HG03439 (cell line): ENCODE measurements around the gene FBXL7.

ENCODE experiments used
- ATAC-seq: cut with Tn5 transposase; IDR thresholded peaks from one replicate; pipeline ENCODE4 v1.9.1; 2021; ENCODE audit warnings: mild to moderate bottlenecking, moderate library complexity; ENCODE audit not compliant: unreplicated experiment

FBXL7 gene

DNA sequence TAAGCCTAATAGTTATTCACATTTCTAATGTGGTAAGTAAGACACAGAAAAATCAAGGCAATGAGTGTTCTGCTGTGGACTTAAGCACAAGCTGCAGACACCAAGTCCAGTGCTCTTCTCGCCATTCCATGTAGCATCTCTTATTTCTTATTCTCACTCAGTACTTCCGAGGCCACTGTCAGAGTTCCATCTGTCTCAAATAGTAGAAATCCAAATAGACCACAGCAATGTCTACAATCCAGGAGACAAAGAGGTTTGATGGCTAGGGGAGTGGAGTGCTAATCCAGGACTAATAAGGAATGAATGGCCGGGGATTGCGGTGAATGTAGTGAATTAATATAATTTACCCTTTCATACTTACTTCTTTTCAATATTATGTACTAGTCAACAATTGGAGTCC lies 147.3 kb downstream of the FBXL7 start:
- ATAC-seq = no peak

DNA sequence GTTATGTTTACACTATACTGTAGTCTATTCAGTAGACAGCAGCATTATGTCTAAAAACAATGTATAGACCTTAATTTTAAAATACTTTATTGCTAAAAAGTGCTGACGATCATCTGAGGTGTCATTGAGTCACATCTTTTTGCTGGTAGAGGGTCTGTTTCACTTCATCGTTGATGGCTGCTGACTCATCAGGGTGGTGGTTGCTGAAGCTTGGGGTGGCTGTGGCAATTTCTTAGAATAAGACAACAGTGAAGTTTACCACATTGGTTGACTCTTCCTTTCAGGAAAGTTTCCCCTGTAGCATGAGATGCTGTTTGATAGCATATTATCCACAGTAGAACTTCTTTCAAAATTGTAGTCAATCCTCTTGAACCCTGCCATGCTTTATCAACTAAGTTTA lies 150.3 kb downstream of the FBXL7 start:
- no peak for ATAC-seq

DNA sequence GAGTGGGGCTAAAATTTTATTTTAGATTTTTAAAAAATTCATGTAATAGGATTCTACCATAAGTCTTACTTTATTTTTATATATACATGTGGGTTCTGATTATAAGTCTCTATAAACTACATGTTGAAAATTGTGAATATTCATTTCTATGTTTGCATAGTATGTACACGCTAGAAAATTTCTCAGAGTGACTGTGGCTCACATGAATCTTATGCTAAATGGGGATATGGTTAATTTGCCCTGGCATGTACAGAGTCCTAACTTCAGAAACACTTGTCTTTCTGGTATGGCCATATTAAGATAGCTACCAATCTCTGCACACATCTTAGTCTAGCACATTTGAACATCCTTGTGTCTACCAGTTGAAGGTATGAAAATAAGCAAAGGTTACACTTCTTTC lies 154.8 kb downstream of the FBXL7 start:
- no peak for ATAC-seq

DNA sequence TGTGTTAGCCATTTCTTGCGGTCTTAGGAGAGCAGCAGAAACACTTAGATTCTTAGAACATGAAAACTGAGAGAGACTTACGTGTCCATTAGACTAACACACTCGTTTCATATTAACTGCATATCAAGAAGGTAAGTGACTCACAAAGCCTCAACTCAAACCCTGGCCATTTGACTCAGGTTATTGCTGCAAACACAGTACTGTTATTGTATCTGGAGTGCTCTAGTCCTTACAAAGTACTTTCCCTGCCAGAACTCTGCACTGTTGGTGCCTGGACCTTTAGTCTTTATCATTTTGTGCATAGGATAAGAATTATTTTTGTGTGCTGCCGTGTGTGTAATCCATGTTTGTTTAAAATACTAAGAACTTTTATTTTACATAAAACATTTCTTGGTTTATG lies 155.7 kb downstream of the FBXL7 start:
- no peak for ATAC-seq

DNA sequence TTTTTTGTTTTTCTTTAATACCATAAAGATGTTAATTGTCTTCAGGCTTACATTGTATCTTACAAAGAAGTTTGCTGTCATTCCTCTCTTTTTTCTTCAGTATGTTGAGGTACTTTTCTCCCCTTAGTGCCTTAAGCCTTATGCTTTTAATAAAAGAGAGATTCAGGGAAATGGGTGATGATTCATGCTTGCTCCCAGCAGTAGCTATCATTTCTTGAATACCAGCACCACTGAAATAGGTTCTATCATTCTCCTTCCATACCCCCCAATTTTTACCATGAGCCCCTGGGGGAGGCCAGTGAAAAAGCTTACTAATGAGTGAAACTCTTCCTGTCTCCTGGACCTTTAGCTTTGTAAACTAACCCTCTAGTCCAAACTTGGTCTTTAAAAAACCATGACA lies 165.0 kb downstream of the FBXL7 start:
- no peak for ATAC-seq

DNA sequence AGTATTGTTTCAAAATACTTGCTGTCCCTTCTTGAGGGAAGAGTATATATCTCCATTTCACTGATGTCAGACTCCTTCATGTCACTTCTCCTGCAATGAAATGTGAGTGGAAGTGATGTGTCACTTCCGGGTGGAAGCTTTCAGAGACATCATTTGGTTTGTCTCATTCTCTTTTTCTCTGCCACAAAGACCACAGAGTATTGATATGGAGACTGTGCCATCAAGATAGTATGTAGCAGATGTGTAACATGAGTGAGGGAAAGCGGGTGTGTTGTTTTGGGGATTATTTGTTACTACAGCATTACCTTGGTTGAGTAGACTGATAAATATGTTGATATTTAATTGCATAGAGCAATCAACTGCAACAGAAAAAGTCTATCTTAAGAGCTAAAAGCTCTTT lies 169.8 kb downstream of the FBXL7 start:
- ATAC-seq = no peak

DNA sequence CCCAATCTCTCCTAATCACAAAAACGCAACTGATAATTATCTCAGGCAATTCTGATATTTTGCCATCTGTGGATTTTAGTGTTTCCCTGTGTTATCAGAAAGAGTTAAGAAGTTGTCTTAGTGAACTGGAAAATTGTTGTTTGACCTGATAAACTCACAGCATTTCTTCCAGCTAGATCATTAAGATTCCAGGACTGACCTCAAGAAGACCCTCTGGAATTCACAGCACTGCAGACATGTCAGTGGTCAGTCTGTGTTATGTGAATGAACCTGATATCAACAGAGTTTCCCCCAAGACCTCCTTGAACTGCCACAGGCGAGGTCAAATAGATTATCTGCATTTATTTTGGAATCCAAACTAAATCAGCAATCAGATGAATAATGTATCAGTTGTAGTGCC lies 174.7 kb downstream of the FBXL7 start:
- ATAC-seq = no peak

DNA sequence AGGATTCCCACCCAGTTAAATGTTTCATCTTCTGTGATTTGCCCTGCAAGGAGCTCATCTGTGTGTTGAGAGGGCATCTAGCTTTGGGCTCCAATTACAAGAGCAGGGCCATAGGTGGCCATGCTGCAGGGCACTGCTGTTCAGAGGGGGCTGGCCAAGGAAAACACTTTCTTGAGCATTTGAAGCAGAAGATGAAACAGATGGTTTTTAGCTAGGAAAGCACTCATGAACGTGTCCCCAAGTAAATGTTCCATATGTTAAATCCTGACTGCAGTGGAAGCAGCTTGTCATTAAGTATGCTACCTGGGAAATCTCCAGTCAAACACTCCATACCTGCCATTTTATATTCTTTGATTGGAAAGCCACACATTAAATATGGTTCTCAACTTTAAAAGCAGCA lies 176.6 kb downstream of the FBXL7 start:
- no peak for ATAC-seq

DNA sequence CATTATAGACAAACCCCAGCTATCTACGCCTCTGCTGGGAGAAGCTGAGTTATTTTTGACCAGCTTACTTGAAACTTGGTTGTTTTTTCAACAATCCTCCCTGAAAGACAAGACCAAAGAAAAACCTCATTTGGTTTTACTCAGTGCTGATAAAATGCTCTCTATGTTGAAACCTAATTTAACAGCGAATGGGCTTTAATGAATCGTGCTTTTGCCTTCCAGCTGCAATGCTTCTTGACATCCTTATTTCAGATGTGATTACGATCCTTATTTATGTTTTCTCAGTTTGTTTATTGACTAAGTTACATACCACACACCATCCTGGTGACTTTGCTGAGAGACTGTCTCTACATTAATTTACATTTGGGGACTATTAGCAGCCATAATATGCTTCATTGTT lies 179.2 kb downstream of the FBXL7 start:
- ATAC-seq = no peak

DNA sequence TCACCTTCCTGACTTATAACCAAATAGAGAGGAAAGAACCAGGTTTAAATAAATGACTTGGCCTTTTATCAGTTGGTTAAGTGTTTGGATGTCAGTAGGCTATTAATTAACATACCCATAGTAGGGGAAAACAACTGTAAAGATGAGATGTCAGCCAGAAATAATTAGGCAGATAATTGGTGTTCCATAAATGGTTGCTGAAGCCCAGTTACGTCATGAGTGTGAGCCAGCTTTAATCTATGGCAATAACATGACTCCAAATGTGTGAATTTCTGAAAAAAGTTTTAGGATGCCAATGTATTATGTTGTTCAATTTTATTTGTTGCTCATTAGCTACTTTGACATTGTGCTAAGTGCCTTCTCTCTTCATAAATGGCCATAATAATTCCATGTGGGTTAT lies 180.5 kb downstream of the FBXL7 start:
- ATAC-seq = no peak

DNA sequence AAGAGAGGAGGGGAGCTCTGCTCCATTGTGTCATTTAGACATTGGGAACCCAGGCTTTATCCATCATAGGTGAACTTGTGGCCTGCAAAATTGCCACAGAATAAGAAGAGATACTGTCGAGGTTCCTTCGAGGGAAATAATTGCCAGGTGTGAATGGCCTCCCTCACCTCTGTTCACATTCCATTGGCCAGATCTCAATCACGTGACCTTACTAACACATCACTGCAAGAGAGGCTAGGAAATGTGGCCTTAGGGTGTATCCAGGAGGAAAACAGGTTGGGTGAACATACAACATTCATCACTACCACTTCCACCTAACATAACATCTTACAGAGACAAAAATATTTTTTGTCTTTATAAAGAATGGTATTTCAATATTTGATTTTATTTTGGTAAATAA lies 182.1 kb downstream of the FBXL7 start:
- ATAC-seq = no peak

DNA sequence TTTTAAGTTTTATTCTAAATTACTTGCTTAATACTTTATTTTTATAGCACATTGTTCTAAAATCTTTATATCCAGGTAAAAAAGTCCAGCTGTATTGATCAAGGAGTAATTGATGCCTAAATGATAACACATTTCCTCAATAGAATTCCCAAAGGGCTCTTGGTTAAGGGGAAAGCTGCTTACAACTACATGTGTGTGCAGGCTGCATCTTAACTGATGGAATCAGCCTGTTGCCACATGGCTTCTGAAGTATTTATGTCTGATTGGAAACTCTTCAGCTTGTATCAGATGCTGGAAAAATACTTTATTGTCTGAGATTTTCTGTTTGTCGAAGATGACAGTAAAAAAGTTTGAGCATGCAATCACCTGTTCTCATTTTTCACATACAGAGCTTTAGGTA lies 182.6 kb downstream of the FBXL7 start:
- no peak for ATAC-seq

DNA sequence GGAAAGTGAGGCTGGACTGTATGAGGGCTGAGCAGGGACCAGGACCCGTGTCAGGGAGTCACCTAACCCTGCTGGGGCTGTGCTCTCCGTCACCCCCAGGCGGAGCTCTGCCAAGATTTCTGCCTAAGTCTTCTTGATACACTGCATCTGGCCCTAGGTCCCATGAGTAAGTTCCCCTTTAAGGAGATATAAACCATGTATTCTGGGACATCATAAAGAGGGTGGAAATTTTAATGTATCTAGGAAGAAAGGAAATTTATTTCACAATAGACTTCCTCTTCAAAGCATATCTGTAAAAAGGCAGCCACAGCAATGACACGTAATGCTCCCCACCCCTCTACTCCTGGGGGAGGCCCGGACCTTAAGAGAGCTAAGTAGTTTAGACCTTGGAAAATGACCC lies 183.4 kb downstream of the FBXL7 start:
- ATAC-seq = peak; percentile 51

DNA sequence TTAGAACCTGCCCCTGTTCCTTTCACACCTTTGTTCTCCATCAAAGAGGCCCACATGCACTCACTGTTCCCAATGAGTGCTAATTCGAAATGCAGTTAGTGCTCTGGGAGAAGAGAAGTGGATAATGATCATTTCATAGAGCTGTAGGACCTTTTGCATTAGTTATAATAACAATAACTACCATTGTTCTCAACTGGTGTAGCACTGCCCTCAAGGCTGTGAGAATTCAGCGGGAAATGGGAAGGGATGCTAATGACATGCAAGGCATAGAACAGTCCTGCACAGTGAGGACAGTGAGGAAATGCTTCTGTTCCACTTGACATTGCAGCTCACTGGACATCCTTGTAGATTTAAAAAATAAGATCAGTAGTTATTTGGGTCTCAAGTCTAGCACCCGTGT lies 187.4 kb downstream of the FBXL7 start:
- ATAC-seq = no peak

DNA sequence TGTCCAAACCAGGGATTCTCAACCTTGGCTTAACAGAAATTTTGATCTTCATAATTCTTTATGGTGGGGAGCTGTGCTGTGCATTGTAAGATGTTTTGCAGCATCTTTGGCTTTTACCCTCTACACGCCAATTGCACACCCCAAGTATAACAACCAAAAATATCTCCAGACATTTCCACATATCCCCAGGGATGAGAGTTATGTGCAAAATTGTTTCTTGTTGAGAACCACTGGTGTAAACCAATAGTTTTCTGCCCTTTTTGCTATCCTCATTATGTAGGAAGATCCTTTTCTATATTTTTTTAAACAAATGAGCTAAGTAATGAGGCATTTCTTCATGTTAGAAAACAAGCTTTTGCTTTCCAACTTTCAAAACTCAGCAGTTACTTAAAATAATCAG lies 189.9 kb downstream of the FBXL7 start:
- ATAC-seq = no peak

DNA sequence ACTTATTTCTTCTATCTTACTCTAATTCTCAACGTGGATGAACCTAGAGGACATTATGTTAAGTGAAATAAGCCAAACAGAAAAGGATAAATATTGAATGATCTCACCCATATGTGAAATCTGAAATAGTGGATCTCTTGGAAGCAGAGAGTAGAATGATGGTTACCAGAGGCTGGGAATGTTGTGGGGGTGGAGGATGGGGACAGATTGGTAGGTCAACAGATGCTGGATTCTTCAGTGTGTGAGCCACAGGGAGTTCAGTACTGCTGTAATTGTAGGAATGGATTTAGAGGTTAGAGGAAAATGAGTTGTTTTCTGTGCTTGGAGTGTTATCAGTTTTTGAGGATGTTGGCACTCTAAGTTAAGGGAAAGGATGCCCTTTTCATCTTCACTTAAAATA lies 190.6 kb downstream of the FBXL7 start:
- ATAC-seq = no peak

DNA sequence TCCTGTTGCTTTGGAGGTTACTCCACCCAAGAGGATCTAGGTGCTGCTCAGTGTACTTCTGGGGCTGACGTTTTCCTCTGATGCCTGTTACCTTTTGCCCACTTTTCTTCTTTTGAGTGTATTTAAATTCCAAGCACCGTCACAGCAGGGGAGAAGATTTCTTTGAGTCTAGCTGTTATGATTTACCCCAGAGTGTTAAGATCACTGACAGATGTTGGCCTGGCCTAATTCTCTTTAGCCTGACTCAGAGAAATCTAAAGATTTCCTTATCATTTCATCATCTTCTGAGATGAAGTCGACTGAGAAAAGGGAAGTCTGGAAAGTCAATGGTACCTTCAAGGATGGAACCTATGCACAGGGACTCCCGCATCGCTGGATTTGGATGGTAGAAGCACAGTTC lies 191.5 kb downstream of the FBXL7 start:
- ATAC-seq = no peak

DNA sequence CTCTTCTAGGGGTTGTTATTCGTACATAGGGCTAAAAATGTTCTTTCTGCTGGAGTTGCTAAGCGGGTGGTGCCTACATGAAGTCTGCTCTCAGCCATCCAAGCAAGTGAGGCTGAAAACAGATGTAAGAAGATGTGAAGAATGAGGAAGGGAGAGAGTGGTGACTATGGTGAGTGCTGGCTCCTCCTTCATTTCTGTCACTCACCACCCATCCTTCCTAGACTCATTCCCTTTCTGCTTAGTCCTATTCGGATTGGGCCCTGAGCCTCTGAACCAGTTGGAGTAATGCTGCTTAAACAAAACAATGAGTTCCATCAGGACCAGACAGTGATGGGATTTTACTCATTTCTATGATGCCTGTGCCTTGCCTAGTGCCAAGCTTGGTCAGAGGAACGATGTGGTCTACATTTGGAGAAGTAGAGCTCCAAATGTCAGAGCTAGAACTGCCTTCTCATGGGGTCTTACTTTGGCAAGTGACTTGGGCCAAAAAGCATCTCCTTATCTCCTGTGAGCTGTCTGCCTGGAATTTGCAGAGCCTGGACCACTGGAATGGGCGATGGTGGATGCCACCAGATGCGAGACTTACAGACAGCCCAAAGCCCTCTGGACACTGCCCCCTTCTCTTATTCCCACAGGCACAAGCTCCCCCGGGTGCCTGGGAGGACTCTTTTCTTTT lies 192.9 kb downstream of the FBXL7 start:
- ATAC-seq = no peak

DNA sequence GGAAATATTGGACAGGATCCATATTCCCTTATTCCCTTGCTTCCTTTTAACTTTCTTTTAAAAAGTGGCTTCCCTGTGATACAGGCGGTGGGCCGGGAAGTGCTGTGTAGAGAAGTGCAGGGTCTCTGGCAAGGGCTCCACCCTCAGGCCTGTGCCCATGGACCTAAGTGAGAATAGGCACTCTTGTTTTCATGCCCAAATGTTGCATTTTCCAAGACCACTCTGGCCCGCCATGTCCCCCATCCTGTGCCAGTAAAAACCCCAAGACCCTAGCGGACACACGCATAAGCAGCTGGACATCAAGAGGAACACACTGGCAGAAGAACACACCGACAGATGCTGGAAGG lies 193.4 kb downstream of the FBXL7 start:
- ATAC-seq = no peak

DNA sequence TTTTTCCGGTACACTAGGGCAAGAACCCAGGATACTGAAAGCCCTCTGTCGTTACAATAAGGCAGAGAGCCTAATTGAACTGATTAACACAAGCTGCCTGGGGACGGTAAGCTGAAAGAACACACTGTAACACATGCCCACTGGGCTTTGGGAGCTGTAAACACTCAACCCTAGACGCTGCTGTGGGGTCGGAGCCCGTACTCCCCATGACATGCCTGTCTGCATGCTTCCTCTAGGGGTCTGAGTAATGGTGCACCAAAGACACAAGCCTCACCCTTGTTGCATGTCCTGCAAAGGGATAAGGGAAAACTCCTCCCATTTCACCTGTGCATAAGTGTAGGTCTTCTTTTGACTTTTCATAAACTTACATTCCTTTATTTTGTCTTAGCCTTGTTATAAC lies 194.0 kb downstream of the FBXL7 start:
- ATAC-seq = no peak

DNA sequence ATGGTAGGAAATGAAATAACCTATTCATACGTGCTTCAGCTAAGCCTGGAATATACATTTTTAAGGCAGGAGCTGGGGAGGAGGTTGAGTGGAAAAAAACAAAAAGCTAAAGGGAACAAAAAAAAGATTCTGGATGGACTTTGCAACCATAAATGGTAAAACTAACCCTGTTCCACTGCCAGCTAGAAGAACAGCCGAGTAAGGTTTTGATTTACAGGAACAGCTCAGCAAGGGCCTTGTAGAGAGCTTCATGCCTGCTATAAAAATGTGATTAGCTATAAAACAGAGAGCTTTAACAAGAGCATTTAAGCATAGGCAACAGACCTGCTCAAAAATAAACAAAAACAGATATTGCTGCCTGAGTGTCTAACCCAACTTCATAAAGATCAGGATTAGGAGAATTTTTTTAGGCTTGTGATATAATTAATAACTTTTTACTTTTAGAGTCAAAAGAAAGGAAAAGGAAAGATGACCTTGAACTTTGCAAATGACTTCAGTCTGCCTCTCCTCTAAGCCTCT lies 194.8 kb downstream of the FBXL7 start:
- no peak for ATAC-seq

DNA sequence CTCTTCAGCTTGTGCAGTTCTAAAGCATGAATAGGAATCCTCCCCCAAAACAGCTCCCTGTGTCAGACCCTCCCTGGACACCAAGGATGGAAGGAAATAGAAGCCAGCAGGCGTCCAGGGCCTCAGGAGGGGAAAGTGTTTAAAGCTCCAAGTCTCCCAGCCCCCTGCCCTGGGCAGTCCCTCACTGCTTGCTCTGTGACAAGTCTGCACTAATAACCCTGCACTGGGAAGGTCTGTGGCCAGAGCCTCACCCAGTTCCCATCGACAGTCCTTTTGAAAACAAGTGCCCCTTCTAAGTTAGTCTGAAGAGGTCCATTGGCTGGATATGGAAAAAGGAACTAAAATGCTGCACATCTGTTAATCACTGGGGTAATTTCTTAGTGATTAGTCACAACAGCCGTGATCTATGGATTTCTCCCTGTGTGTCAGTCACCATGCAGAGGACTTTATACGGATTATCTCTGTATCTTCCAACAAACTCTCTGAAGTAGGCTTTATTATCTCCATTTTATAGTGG lies 195.3 kb downstream of the FBXL7 start:
- no peak for ATAC-seq

DNA sequence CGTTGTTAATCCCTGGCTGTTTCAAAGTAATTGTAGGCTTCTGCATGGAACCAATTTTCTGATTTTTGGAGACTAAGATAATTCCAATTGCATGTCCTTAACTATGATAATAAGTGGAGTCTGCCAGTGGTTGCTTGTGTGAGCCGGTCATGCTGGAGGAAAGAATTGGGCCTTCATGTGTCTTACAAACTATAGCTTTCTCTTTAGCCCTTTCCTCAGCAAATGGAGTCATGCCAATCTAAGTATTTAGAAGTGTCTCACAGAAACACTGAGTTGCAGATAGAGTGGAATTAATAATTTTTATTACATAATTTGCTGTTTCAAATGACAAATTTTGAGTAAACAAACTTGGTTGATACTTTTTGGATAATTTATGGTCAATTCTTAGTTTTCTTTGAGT lies 200.4 kb downstream of the FBXL7 start:
- no peak for ATAC-seq
